ENCODE data around the gene RMI2.
A peak's percentile ranks its signal among the peaks of the same experiment; 100 is the strongest.

Gene RMI2

GRCh38 chr16:11329891-11330290 is 15.4 kb upstream of the RMI2 start:
- DNase-seq, result no peak

- no peak for DNase-seq
These were observed 14.6 kb upstream of the RMI2 start for GRCh38 chr16:11330526-11331237.

GRCh38 chr16:11331967-11332366 is 13.3 kb upstream of the RMI2 start:
- DNase-seq, result no peak

- DNase-seq, result no peak
These were observed 12.2 kb upstream of the RMI2 start for GRCh38 chr16:11333010-11333409.

- peak; percentile 93 for DNase-seq
These were observed 11.6 kb upstream of the RMI2 start for GRCh38 chr16:11333702-11334101.

GRCh38 chr16:11334831-11335404 is 10.3 kb upstream of the RMI2 start:
- no peak for DNase-seq

GRCh38 chr16:11339075-11339474 is 6.2 kb upstream of the RMI2 start:
- DNase-seq, result no peak

- no peak for DNase-seq
These were observed 4.5 kb upstream of the RMI2 start for GRCh38 chr16:11340710-11341109.

- DNase-seq, result no peak
These were observed 3.9 kb upstream of the RMI2 start for GRCh38 chr16:11341371-11341770.

GRCh38 chr16:11342021-11342855 is 3.0 kb upstream of the RMI2 start:
- DNase-seq, result peak; percentile 3

GRCh38 chr16:11346700-11347319 is 1.6 kb downstream of the RMI2 start:
- no peak for DNase-seq

GRCh38 chr16:11347831-11348230 is 2.6 kb downstream of the RMI2 start:
- DNase-seq, result no peak

- no peak for DNase-seq
These were observed 3.7 kb downstream of the RMI2 start for GRCh38 chr16:11348737-11349598.

- no peak for DNase-seq
These were observed 4.5 kb downstream of the RMI2 start for GRCh38 chr16:11349599-11350276.

- no peak for DNase-seq
These were observed 5.3 kb downstream of the RMI2 start for GRCh38 chr16:11350519-11350918.

GRCh38 chr16:11350921-11351335 is 5.7 kb downstream of the RMI2 start:
- DNase-seq, result no peak

GRCh38 chr16:11353158-11353557 is 7.9 kb downstream of the RMI2 start:
- DNase-seq, result no peak

- DNase-seq, result no peak
These were observed 9.1 kb downstream of the RMI2 start for GRCh38 chr16:11354407-11354732.

GRCh38 chr16:11354733-11355574 is 9.7 kb downstream of the RMI2 start:
- no peak for DNase-seq

- no peak for DNase-seq
These were observed 10.6 kb downstream of the RMI2 start for GRCh38 chr16:11355862-11356261.
